NCI-H2196 treated with DMSO at 0.1 percent for 48 hours (cell line): Measurements from ENCODE around the gene POLR2I.

Experiments
- DNase-seq: peaks from one replicate; lab custom pipeline; 2025; ENCODE audit not compliant: unreplicated experiment; lab: John Stamatoyannopoulos, UW

POLR2I gene

GRCh38 chr19:36114721-36115452, at the start of gene POLR2I:
Gene POLR2I (minus strand): TSS chr19:36114875. CDS start chr19:36114856, 19 bp downstream.
- DNase-seq = peak; percentile 100

- no peak for DNase-seq
Measured at GRCh38 chr19:36163813-36164212, 49.1 kb upstream of the POLR2I start.

GRCh38 chr19:36160821-36161596, 46.3 kb upstream of the POLR2I start:
- DNase-seq = no peak

GRCh38 chr19:36153126-36153525, 38.5 kb upstream of the POLR2I start:
- DNase-seq = no peak

- DNase-seq = no peak
Measured at GRCh38 chr19:36152352-36153091, 37.8 kb upstream of the POLR2I start, which contains the start of gene COX7A1. Gene COX7A1 (minus strand): TSS chr19:36152447. CDS start chr19:36152407, 40 bp downstream.

GRCh38 chr19:36152019-36152351, 37.3 kb upstream of the POLR2I start:
- DNase-seq = no peak

- DNase-seq = no peak
Measured at GRCh38 chr19:36151144-36152018, 36.7 kb upstream of the POLR2I start.

- no peak for DNase-seq
Measured at GRCh38 chr19:36150586-36150985, 35.9 kb upstream of the POLR2I start.

GRCh38 chr19:36149673-36150406, 35.2 kb upstream of the POLR2I start:
- no peak for DNase-seq

- DNase-seq = no peak
Measured at GRCh38 chr19:36144624-36145023, 29.9 kb upstream of the POLR2I start.

- DNase-seq = no peak
Measured at GRCh38 chr19:36142496-36142895, 27.8 kb upstream of the POLR2I start.

- DNase-seq = no peak
Measured at GRCh38 chr19:36142046-36142445, 27.4 kb upstream of the POLR2I start.

- DNase-seq = peak; percentile 71
Measured at GRCh38 chr19:36141039-36141927, 26.6 kb upstream of the POLR2I start.

GRCh38 chr19:36140304-36141038, 25.8 kb upstream of the POLR2I start:
- peak; percentile 66 for DNase-seq

GRCh38 chr19:36139473-36140303, 25.0 kb upstream of the POLR2I start, which contains the start of gene CAPNS1:
Gene CAPNS1 (plus strand): TSS chr19:36140066. CDS start chr19:36141012, 946 bp downstream.
- DNase-seq = peak; percentile 94

- DNase-seq = no peak
Measured at GRCh38 chr19:36139120-36139472, 24.4 kb upstream of the POLR2I start.

GRCh38 chr19:36136964-36137686, 22.4 kb upstream of the POLR2I start:
- peak; percentile 98 for DNase-seq
